ENCODE results near the gene TTC24.

DNA sequence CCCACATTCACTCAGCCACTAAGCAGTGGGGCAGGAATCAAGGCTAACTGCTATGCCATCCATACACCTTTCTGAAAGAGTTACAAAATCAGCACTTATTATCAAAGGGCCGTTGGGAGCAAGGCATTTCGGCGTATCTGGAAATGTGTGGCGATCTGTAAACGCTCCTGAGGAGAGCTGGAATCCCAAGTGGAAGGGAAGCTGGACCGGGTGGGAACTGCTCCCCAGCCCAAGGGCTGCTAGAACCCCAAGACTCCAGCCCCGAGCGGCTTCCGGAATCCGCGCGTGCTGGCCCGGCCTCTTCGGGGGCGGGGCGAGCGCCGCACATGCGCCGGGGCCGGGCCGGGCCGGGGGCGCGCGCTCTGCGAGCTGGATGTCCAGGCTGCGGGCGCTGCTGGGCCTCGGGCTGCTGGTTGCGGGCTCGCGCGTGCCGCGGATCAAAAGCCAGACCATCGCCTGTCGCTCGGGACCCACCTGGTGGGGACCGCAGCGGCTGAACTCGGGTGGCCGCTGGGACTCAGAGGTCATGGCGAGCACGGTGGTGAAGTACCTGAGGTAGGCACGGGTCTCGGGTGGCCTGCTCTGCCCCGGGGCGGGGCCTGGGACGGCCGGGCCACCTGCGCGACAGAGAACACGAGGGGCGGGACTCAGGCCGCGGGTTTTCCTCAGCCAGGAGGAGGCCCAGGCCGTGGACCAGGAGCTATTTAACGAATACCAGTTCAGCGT, 12.1 kb downstream of the TTC24 start, which contains the start of gene NAXE:
- TF ChIP-seq, protein P1, sequence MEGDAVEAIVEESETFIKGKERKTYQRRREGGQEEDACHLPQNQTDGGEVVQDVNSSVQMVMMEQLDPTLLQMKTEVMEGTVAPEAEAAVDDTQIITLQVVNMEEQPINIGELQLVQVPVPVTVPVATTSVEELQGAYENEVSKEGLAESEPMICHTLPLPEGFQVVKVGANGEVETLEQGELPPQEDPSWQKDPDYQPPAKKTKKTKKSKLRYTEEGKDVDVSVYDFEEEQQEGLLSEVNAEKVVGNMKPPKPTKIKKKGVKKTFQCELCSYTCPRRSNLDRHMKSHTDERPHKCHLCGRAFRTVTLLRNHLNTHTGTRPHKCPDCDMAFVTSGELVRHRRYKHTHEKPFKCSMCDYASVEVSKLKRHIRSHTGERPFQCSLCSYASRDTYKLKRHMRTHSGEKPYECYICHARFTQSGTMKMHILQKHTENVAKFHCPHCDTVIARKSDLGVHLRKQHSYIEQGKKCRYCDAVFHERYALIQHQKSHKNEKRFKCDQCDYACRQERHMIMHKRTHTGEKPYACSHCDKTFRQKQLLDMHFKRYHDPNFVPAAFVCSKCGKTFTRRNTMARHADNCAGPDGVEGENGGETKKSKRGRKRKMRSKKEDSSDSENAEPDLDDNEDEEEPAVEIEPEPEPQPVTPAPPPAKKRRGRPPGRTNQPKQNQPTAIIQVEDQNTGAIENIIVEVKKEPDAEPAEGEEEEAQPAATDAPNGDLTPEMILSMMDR (IDR thresholded peaks at IDR 0.05) = no peak
- TF ChIP-seq POLR2A (IDR thresholded peaks at IDR 0.05) = peak in 1 of 2 donors; percentile 84

Measured in thyroid gland (tissue), 4 donors.